OCI-LY3 (cell line): ENCODE data around the gene TSPAN10.

Source experiments
- H2AFZ ChIP-seq: fragments of 200-600, 300-600 bp; shearing (Covaris generic); 2 replicates; pipeline ENCODE4 v1.6.0; 2014; ENCODE audit warnings: antibody characterized with exemption, low read depth, low read length
- H3K27ac ChIP-seq: fragments of 200-600, 300-600 bp; sonication (generic); 2 replicates; pipeline ENCODE4 v1.5.1; 2014; ENCODE audit warnings: mild to moderate bottlenecking, low read length, moderate library complexity, mixed read lengths
- H3K27me3 ChIP-seq: fragments of 200-600, 300-600 bp; sonication (generic); 2 replicates; pipeline ENCODE4 v1.6.1; 2014; ENCODE audit warnings: low read depth, low read length, mixed read lengths
- H3K36me3 ChIP-seq: fragments of 200-600, 300-600 bp; sonication (generic); replicated peaks from 2 replicates; pipeline ENCODE3; 2014; ENCODE audit warnings: low read depth, low read length, mixed read lengths
- H3K4me1 ChIP-seq: fragments of 300-600, 200-600 bp; sonication (generic); 2 replicates; pipeline ENCODE4 v1.6.1; 2014; ENCODE audit warnings: low read length, mixed read lengths
- H3K4me2 ChIP-seq: fragments of 200-600, 300-600 bp; sonication (generic); 2 replicates; pipeline ENCODE4 v1.6.1; 2014; ENCODE audit warnings: low read length, mixed read lengths
- H3K4me3 ChIP-seq: fragments of 300-600, 200-600 bp; sonication (generic); 2 replicates; pipeline ENCODE4 v1.5.1; 2014; ENCODE audit warnings: antibody characterized with exemption, mild to moderate bottlenecking, low read length, moderate library complexity
- H3K79me2 ChIP-seq: fragments of 300-600, 200-600 bp; shearing (Covaris generic); 2 replicates; pipeline ENCODE4 v1.6.1; 2014; ENCODE audit warnings: mild to moderate bottlenecking, low read length, mixed read lengths
- H3K9ac ChIP-seq: fragments of 300-600, 200-600 bp; shearing (Covaris generic); 2 replicates; pipeline ENCODE4 v1.6.0; 2014; ENCODE audit warnings: mild to moderate bottlenecking, low read length, moderate library complexity
- H3K9me3 ChIP-seq: fragments of 200-600, 300-600 bp; shearing (Covaris generic); 2 replicates; pipeline ENCODE4 v1.6.1; 2014; ENCODE audit warnings: low read length, mixed read lengths; ENCODE audit not compliant: insufficient read depth
- H4K20me1 ChIP-seq: fragments of 200-600, 300-600 bp; sonication (generic); 2 replicates; pipeline ENCODE4 v1.6.1; 2016; ENCODE audit warnings: low read length, mixed read lengths; ENCODE audit not compliant: insufficient read depth
- EZH2phosphoT487 ChIP-seq: fragments of 200-600 bp; shearing (Covaris generic); IDR thresholded peaks from 2 replicates; pipeline ENCODE4 v1.6.1; 2018; ENCODE audit warnings: antibody characterized with exemption, mixed run types, low read depth
- TF ChIP-seq, protein P1 (sequence below): fragments of 200-600, 300-600 bp; sonication (generic); IDR thresholded peaks from 2 replicates; pipeline ENCODE4 v1.5.1; 2014; ENCODE audit warnings: antibody characterized with exemption, low read length, low read depth

The TSPAN10 gene

DNA sequence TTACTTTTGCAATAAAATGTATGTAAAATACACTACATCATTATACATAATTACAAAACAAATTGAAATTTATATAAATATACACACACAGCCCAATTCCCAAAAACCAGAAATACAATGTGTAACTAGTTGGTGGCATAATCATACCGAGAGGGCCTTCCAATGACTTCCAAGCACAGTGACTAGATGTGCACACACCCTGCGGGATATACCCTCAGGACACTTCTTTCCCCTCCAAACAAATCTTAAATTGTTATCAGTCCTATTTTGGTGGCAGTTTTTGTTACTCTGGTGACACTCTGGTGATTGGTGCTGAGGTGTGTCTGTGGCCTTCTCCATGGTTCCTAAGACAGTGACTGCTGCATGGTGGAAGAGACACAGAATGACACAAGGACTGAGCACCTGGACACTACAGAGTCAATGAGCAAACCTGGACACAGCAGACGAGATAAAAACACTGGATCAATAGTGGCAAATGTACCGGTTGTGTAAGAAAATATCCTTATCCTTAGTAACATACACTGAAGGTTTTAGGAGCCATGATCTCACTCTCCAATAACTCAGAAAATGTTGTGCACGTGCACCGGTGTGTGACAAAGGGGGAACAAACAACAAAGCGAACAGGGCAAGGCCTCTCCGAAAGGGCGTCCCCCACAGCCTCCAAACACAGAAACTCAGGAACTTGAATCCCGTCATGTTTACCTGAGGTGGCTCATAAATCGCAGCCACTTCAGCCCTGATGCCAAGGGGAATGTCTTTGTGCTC lies 33.0 kb upstream of the TSPAN10 start:
- Histone ChIP-seq H3K27ac (no peak overlapping the region), H2AFZ (no peak overlapping the region), H3K9ac (no peak overlapping the region), H3K4me2 (no peak overlapping the region), H3K27me3 (no peaks in the 10 kb centered on the region), H3K4me1 (peaks cover 5% of the 10 kb centered on the region), H4K20me1 (no peaks in the 10 kb centered on the region), H3K36me3 (peaks cover 48% of the 10 kb centered on the region), H3K4me3 (no peak overlapping the region), H3K9me3 (no peaks in the 10 kb centered on the region), H3K79me2 (peaks cover 20% of the 10 kb centered on the region)
- TF ChIP-seq EZH2phosphoT487, result no peak
- TF ChIP-seq, protein P1, sequence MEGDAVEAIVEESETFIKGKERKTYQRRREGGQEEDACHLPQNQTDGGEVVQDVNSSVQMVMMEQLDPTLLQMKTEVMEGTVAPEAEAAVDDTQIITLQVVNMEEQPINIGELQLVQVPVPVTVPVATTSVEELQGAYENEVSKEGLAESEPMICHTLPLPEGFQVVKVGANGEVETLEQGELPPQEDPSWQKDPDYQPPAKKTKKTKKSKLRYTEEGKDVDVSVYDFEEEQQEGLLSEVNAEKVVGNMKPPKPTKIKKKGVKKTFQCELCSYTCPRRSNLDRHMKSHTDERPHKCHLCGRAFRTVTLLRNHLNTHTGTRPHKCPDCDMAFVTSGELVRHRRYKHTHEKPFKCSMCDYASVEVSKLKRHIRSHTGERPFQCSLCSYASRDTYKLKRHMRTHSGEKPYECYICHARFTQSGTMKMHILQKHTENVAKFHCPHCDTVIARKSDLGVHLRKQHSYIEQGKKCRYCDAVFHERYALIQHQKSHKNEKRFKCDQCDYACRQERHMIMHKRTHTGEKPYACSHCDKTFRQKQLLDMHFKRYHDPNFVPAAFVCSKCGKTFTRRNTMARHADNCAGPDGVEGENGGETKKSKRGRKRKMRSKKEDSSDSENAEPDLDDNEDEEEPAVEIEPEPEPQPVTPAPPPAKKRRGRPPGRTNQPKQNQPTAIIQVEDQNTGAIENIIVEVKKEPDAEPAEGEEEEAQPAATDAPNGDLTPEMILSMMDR, result no peak

DNA sequence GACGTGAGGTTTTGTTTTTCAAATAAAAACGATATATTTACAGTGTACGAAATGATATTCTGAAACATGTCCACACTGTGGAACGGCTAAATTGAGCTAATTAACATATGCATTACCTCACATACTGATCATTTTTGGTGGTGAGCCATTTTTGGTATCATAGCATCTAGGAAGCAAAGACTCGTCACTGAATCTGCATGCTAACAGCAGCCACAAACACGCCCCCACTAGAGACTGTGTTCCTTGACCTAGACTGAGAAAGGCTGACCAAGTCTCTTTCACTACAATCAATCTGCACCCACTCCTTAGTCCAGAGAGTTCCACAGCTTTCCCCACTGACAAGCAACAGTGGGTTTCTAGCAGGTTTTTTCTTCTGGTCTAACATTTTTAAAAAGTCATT lies 29.6 kb upstream of the TSPAN10 start:
- TF ChIP-seq EZH2phosphoT487, result no peak
- TF ChIP-seq, protein P1, result no peak
- Histone ChIP-seq H3K27me3 (no peaks in the 10 kb centered on the region), H3K36me3 (peaks cover 44% of the 10 kb centered on the region), H3K4me2 (no peak overlapping the region), H3K79me2 (peaks cover 12% of the 10 kb centered on the region), H4K20me1 (no peaks in the 10 kb centered on the region; the same call in 1 of the 2 replicates), H2AFZ (no peak overlapping the region), H3K9me3 (no peaks in the 10 kb centered on the region), H3K9ac (no peak overlapping the region), H3K27ac (no peak overlapping the region), H3K4me3 (no peak overlapping the region), H3K4me1 (no peaks in the 10 kb centered on the region)

- Histone ChIP-seq H3K79me2 (peaks cover 15% of the 10 kb centered on the region), H3K9me3 (no peaks in the 10 kb centered on the region), H3K27me3 (no peaks in the 10 kb centered on the region), H2AFZ (no peak overlapping the region), H3K4me2 (no peak overlapping the region), H3K4me1 (no peaks in the 10 kb centered on the region), H3K9ac (no peak overlapping the region), H4K20me1 (no peaks in the 10 kb centered on the region; the same call in 1 of the 2 replicates), H3K27ac (no peak overlapping the region), H3K4me3 (no peak overlapping the region), H3K36me3 (peaks cover 51% of the 10 kb centered on the region)
- TF ChIP-seq, protein P1, result no peak
- TF ChIP-seq EZH2phosphoT487, result no peak
These were observed 28.9 kb upstream of the TSPAN10 start for GRCh38 chr17:81608082-81608481.

GRCh38 chr17:81608605-81609004 lies 28.4 kb upstream of the TSPAN10 start:
- Histone ChIP-seq H3K4me1 (no peaks in the 10 kb centered on the region), H3K9me3 (no peaks in the 10 kb centered on the region), H3K27ac (no peak overlapping the region), H3K4me3 (no peak overlapping the region), H3K9ac (no peak overlapping the region), H3K36me3 (peaks cover 56% of the 10 kb centered on the region), H3K27me3 (no peaks in the 10 kb centered on the region), H3K79me2 (peaks cover 20% of the 10 kb centered on the region), H4K20me1 (no peaks in the 10 kb centered on the region; the same call in 1 of the 2 replicates), H2AFZ (no peak overlapping the region), H3K4me2 (no peak overlapping the region)
- TF ChIP-seq, protein P1, result no peak
- no peak for TF ChIP-seq EZH2phosphoT487
